CD4-positive, alpha-beta T cell treated with Interleukin-1 beta for 1 hour (primary cell): ENCODE data around the gene DPF1.

Experiments used
- DNase-seq, 2 donors: peaks; one replicate each; pipeline ENCODE4 v3.0.0-alpha.2; 2020 to 2022

DPF1 gene

GRCh38 chr19:38218204-38218603, 5.8 kb downstream of the DPF1 start:
- no peak for DNase-seq

DNA sequence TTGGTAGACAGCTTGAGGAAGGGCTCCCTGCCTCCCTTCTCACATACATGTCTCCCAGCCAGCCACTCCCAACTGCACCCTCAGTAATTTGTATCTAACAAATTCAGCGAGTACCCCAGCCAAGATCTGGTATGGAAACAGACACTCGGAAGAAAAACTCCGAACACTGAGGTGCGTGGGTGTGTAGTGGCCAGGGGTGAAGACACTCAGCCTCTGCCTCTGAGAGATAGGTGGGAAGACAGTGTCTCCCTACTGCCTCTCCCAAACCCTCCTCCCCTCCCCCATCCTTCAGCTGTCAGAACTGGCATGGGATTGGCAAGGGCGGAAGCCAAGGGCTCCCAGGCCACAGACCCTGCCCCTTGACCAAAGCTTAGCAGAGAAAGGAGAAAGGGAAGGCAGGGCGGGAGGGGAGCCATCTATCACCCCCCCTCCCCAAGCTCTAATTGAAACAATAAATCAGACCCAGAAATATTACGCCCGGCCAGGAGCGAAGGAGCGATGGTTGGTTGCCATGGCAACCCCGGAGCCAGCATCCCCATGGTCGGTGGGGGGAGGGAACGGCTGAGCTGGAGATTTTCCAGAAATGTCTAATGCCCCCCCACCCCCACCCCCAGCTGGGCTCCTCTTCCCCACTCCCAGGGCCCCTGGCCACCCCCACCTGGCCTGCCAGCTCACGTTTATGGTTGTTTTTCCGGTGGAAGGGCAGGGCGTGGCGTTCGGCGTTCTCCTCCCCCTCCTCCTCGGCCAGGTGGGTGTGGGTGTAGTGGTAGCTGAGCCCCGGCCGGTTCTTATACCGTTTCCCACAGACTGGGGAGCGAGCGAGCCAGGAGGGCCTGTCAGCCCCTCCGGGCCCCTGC, 7.0 kb downstream of the DPF1 start:
- no peak for DNase-seq

DNA sequence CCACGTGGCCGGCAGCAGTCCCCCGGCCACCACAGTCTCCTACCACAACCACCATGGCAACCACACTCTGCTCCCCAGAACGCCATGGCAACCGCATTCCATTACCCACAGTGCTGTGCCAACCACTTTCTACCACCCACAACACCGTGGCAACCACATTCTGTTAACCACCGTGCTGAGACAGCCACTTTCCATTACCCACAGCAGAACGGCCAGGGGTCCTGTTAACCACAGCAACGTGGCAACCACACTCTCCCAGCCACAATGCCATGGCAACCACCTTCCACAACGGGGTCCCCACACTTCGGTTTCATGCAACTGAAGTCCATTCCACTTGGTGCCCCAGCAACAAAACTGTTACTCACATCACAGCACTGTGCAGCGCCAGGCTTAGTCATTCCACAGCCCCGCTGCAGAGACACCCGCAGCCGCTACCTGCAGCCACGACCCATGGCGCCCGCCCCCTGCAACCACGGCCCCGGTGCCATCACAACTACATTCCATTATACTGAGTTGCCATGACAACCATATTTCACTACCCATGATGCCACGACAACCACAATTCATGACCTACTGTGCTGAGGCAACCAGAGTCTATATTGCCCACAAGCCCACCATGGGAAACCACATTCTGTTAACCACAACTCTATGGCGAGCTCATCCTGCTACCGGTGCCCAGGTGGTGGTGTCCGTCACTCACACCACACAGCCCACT, 10.0 kb downstream of the DPF1 start:
- peak; percentile 48 to 59 for DNase-seq

- DNase-seq, result no peak
Measured at GRCh38 chr19:38213469-38213868, 10.6 kb downstream of the DPF1 start.

- DNase-seq, result no peak
Measured at GRCh38 chr19:38211766-38212165, 12.3 kb downstream of the DPF1 start.

DNA sequence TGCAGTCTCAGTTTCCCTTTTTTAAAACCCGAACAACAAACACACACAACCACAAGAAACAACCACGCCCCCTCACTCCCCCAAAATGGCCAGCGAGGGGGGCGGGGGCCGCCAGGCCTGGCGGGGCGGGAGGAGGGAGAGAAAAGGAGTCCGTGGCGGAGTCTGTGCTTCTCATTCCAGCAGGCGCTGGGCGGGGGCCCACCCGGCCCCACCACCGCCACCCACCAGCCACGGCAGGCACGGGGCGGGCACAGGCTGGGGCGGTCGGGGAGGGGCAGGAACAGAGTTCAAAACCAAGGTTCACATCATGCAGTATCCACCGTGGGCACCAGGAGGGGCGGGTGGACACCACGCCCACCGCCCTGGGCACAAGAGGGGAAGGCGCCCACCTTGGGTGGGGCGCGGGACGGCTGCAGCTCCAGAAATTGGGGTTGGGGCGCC, 12.9 kb downstream of the DPF1 start:
- no peak for DNase-seq

DNA sequence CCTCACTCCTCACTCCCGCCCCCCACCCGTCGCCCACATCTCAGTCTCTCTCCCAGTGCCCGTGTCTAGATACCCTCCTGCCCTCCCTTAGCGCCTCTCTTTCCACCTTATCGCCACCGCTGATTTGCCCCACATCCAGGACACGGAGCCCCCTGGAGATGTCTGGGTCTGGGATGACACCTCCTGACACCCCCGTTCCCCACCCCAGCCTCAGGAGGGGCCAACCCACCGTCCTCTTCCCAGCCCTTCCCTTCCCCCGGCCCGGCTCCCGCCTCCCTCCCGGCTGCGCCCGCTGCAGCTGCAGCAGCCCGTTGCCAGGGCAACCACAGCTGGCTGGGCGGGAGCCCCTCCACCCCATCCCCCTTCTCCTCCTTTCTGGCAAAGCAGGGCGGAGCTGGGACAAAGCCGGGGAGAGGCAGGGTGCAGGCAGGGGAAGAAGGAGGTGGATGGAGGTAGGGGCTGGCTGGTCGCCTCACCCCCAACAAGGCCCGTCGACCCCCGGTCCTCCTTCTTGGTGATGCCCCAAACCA, 13.5 kb downstream of the DPF1 start:
- no peak for DNase-seq

DNA sequence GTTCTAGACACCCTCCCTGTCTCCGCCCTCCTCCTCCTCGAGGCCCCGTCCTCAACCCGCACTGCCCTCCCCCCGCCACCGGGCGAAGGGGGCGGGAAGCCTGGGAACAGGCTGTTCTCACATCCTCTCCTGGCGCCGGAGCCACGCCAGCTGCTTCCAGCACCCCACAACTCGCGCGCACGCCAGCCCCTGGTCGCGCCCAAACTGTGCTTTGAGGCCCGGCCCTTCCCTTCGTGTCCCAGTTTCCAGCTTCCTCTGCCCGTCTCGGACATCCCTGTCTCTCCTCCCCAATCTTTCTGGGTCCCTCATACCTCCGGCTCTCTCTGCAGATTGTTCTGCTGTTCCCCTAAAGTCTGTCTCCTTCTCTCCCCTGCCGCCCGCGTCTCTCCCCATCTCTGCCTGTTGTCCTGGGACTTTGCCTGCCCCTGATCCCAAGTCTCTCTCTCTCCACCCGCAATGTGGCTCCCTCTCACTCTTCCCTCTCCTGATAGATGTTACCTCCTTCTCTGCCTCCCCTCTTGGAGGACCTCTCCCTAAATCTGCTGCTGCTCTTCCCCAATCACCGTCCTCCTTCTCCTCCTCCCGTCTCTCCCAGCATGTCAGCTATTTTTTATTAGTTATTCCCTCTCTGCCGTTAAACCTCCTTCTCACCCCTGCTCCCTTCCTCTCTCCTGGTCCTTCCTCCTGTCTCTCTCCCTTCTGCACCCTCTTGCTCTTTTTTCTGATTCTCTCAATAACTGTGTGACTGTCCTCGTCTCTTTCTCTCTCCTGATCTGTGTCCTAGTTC, 14.2 kb downstream of the DPF1 start:
- no peak for DNase-seq

- DNase-seq, result no peak
Measured at GRCh38 chr19:38209152-38209551, 14.9 kb downstream of the DPF1 start.

GRCh38 chr19:38208571-38208970, 15.5 kb downstream of the DPF1 start:
- DNase-seq, result no peak

DNA sequence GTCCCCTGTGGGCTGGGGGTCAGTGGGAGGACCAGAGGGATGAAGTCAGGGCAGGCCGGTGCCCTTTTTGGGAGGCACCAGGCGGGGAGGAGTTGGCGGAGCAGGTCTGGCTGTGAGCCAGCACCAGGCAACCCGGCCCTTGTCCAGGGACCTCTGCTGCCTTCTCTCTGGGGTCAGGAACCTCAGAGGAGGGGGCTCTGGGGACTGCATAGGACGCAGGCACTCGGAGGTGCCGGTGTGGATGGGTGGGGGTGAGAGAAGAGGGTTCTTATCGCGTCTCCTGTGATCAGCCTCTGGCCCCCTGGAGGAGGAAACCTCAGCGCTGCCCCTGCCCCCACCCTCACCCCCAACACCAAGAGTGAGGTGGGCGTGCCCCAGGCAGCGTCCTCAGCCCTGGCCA, 16.5 kb downstream of the DPF1 start:
- DNase-seq, result no peak

GRCh38 chr19:38206928-38207327, 17.1 kb downstream of the DPF1 start:
- DNase-seq, result no peak

GRCh38 chr19:38206006-38206745, 17.8 kb downstream of the DPF1 start:
- no peak for DNase-seq

- DNase-seq, result no peak
Measured at GRCh38 chr19:38204728-38205127, 19.3 kb downstream of the DPF1 start.

DNA sequence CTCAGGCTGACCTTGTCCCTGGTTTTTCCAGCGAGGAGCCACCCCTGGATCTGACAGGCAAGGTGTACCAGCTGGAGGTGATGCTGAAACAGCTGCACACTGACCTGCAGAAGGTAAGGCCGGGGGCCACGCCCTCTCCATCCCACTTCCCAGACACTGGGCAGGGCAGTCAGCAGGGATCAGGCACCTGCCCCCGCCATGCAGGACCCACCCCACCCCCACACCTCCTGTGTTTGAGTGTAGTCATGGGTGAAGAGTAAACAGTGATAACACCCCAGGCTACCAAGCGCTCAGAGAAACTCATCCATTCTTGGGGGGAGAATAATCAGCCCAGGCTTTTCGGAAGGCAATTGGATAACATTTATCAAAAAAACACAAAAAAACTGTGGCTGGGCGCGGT, 19.9 kb downstream of the DPF1 start:
- DNase-seq, result no peak

DNA sequence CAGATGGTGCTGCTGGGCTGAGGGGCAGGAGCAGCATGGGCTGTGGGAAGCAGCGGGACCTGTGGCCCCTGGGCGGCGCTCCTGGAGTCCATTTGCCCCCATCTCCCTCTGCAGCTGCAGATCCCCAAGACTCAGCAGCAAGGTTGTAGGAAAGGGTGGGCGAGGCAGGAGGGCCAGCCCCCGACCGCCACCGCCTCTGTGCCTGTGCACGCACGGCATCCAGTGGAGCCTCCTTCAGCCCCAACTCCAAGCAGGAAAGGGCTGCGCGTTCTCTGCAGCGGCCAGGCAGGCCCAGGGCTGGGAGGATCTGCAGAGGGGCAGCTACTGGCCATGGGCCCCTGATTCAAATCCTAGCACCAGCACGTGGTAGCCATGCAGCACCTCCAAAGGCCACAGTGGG, 20.8 kb downstream of the DPF1 start:
- DNase-seq, result no peak

DNA sequence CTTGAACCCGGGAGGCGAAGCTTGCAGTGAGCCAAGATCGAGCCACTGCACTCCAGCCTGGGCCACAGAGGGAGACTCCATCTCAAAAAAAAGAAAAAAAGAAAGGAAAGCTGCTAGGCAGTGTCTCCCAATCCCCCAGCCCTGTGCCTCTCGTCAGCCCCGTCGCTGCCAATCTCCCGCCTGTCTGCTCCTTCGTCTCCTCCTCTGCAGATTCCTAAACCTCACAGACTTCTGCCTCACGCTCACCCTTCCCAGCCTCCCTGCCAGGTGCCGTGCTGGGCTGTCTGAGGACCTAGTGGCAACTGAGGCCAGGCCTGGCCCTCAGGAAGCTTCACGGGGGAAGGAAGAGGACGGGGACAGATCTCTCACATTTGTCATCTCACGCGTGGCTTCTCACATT, 21.5 kb downstream of the DPF1 start:
- DNase-seq, result no peak

DNA sequence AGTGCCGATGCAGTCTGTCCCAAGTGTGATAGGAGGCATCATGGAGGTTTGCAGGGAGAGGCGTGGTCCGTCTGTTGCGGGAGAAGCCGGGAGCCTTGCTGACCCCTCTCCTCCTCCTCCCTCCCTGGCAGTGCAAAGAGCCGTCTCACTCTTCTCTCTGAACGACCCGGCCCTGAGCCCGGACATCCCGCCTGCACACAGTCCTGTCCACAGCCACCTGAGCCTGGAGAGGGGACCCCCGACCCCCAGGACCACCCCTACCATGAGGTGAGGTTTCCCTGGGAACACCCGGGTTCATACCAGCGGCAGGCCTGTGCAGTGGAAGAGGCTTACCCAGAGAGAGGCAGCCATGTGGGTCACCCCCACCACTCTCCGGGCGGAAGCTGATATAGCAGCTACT, 22.3 kb downstream of the DPF1 start:
- no peak for DNase-seq

GRCh38 chr19:38199340-38199739, 24.7 kb downstream of the DPF1 start:
- DNase-seq, result no peak

DNA sequence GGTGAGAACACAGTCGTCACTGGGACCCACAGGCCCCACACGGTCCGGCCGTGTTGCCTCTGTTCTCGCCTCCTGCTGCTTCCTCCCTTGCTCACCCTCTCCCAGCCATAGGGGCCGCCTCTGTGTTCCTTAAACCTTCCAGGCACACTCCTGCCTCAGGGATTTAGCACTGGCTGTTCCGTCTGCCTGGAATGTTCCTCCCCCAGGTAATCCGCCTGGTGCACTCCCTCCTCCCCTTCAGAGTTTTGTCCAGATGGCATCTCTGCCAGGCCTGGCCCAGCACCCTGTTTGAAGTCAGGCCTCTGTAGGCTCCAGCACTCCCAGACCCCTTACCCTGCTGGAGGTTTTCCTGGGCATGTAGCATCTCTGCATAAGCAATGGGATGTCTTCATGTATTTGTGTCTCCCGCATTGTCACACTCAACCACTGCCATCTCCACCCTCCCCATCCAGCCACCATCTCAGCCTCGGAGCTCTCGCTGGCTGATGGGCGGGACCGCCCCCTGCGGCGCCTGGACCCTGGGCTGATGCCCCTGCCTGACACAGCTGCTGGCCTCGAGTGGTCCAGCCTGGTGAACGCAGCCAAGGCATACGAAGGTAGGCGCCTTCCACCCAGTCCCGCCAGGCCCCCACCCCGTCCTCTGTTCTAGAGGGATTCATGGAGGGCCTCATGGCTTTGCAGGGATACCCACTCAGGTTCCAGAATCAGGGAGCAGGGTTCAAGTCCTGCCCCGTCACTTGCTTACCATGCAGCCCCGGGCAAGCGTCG, 25.9 kb downstream of the DPF1 start:
- no peak for DNase-seq

GRCh38 chr19:38196948-38197656, 26.9 kb downstream of the DPF1 start:
- no peak for DNase-seq
